BJ (cell line): ENCODE measurements around the gene ZMYND11. TPM values are rescaled to one million over a fixed set of nuclear protein-coding genes. Genes with fewer than 3 reads are reported as not detected.

Source experiments
- CTCF ChIA-PET: fragments of 350-600 bp; formaldehyde crosslinking; extraction: SDS; loops from one replicate; lab custom pipeline; 2021; ENCODE audit warnings: antibody characterized with exemption, inconsistent platforms; lab: Yijun Ruan, JAX
- POLR2A ChIA-PET: fragments of 300-600 bp; sonication (Branson Sonifier 250); formaldehyde crosslinking; extraction: SDS; loops from one replicate; lab custom pipeline; 2021; ENCODE audit warnings: antibody characterized with exemption; lab: Charles Lee
- DNase-seq: peaks from one replicate; pipeline ENCODE4 v3.0.0-alpha.2; 2011; ENCODE audit warnings: low read depth
- H3K27me3 ChIP-seq: 2 replicates; pipeline ENCODE4 v1.6.0; 2011; ENCODE audit warnings: low read length; ENCODE audit not compliant: control insufficient read depth, insufficient read depth
- H3K36me3 ChIP-seq: 2 replicates; pipeline ENCODE4 v1.5.1; 2011; ENCODE audit warnings: low read length; ENCODE audit not compliant: control insufficient read depth, insufficient read depth
- H3K4me3 ChIP-seq: 2 replicates; pipeline ENCODE4 v1.5.1; 2011; ENCODE audit warnings: low read depth, mild to moderate bottlenecking, control low read depth, low read length
- CTCF ChIP-seq: IDR thresholded peaks from 2 replicates; pipeline ENCODE4 v1.5.1; 2011; ENCODE audit warnings: low read depth, mild to moderate bottlenecking, control low read depth, inconsistent platforms, low read length, moderate library complexity; ENCODE audit not compliant: insufficient read depth
- polyA plus RNA-seq: library from polyadenylated mRNA; depleted of rRNA; stranded (reverse); fragments of >200 nt; gene quantifications from 2 replicates; pipeline ENCODE4 v1.2.3, GENCODE V29; 2011

The ZMYND11 gene
- polyA plus RNA-seq, 1 experiment = 37.6 TPM

- H3K4me3 ChIP-seq = no peak overlapping the region
- DNase-seq = no peak
- CTCF ChIA-PET = interaction anchor here (2.4 kb wide), 1 partner anchor 11 kb away, joined by 6 read pairs; no protein-coding TSS in a partner anchor
- H3K36me3 ChIP-seq = no peaks in the 10 kb centered on the region; the same call in 1 of the 2 replicates
- TF ChIP-seq CTCF = no peak
- POLR2A ChIA-PET = no interaction called here
- no peaks in the 10 kb centered on the region for H3K27me3 ChIP-seq
Observed at GRCh38 chr10:218798-219197, 83.5 kb downstream of the ZMYND11 start.

GRCh38 chr10:219731-220472 lies 84.6 kb downstream of the ZMYND11 start:
- Histone ChIP-seq H3K27me3 (no peaks in the 10 kb centered on the region), H3K36me3 (no peaks in the 10 kb centered on the region; the same call in 1 of the 2 replicates), H3K4me3 (no peak overlapping the region)
- DNase-seq = no peak
- TF ChIP-seq CTCF = no peak
- ChIA-PET POLR2A (interaction anchor here (0.6 kb wide), 1 partner anchor 9 kb away, joined by 3 read pairs; no protein-coding TSS in a partner anchor), CTCF (interaction anchor here (2.4 kb wide), 1 partner anchor 10 kb away, joined by 6 read pairs; no protein-coding TSS in a partner anchor)

DNA sequence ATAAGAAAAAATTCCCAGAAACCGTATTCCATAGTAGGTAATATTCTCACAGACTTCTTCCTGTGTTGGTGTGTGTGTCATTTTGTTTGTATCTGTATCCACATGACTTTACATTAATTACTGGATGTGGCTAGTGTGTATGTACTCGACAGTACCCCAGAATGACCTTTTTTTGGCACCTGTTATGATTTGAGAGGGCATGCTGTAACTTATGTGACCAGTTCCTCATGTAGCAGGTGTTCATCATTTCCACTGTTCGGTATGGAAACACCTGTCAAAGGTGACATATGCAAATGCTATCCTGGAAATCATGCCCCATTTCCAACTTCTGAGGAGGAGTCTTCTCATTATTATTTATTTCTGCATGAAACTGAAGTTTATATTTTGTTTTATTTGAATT lies 89.3 kb downstream of the ZMYND11 start:
- no peak for DNase-seq
- no peak overlapping the region for H3K4me3 ChIP-seq
- H3K27me3 ChIP-seq = no peaks in the 10 kb centered on the region
- no peak for TF ChIP-seq CTCF
- POLR2A ChIA-PET = no interaction called here
- CTCF ChIA-PET = no interaction called here
- no peaks in the 10 kb centered on the region for H3K36me3 ChIP-seq

- ChIA-PET POLR2A (no interaction called here), CTCF (no interaction called here)
- no peak for DNase-seq
- no peak for TF ChIP-seq CTCF
- H3K27me3 ChIP-seq = no peaks in the 10 kb centered on the region
- no peak overlapping the region for H3K4me3 ChIP-seq
- H3K36me3 ChIP-seq = no peaks in the 10 kb centered on the region
Observed at GRCh38 chr10:226018-226417, 90.8 kb downstream of the ZMYND11 start.

DNA sequence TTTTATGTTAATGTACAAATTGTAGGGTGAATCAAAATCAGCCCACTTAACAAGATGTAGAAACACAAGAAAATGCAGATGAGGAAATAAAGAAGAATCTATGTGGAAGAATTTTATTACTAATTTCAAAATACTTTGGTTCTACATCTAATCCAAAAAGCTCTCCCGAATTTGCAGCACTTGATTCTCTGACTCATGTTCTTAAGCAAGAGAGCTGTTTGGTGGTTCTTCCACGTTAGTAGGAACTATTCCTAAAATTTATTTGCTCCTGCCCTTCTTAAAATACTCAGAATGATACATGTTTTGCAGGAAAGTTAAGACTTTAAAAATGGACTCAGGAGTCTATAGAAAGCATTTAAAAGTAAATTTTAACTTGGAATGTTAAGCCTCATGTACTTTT lies 91.8 kb downstream of the ZMYND11 start:
- no peaks in the 10 kb centered on the region for H3K27me3 ChIP-seq
- no peak overlapping the region for H3K4me3 ChIP-seq
- DNase-seq = peak; percentile 31
- no peaks in the 10 kb centered on the region for H3K36me3 ChIP-seq
- ChIA-PET CTCF (no interaction called here), POLR2A (no interaction called here)
- TF ChIP-seq CTCF = no peak
